ENCODE measurements around the gene KRTAP2-1. TPM values are rescaled to one million over a fixed set of nuclear protein-coding genes. Genes with fewer than 3 reads are reported as not detected.
"Not testable (repeated sequence)": the region's sequence is repeated elsewhere in the genome, so short reads cannot be mapped to it uniquely, and the experiment has no call there.

KRTAP2-1 gene
- total RNA-seq, 6 experiments from 2014 or later: 0.38 TPM; not detected in 5

DNA sequence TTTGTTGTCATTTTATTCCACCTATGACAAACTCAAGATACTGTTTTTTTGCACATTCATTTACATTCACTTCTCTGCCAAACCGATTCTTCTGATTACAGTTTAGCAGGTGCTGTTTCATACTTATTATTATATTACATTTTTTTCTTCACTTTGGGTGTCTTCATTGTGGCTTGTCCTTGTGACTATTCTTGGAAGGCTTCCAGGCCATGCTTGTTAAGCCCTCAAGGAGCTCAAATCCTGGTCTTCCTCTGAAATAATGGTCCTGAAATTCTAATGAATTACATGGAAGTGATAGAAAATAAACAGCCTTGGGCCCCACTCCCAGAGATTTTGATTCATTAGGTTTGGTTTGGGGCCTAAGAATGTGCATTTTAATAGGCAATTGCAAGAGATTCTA, 17.2 kb upstream of the KRTAP2-1 start:
- peak overlapping the region; percentile 93 for H3K27ac Mint-ChIP-seq
- no peak for DNase-seq
- H3K36me3 Mint-ChIP-seq (ENCODE audit: low read depth): peaks cover 5% of the 10 kb centered on the region
- H3K9me3 Mint-ChIP-seq: no peaks in the 10 kb centered on the region
- TF ChIP-seq, protein P1, sequence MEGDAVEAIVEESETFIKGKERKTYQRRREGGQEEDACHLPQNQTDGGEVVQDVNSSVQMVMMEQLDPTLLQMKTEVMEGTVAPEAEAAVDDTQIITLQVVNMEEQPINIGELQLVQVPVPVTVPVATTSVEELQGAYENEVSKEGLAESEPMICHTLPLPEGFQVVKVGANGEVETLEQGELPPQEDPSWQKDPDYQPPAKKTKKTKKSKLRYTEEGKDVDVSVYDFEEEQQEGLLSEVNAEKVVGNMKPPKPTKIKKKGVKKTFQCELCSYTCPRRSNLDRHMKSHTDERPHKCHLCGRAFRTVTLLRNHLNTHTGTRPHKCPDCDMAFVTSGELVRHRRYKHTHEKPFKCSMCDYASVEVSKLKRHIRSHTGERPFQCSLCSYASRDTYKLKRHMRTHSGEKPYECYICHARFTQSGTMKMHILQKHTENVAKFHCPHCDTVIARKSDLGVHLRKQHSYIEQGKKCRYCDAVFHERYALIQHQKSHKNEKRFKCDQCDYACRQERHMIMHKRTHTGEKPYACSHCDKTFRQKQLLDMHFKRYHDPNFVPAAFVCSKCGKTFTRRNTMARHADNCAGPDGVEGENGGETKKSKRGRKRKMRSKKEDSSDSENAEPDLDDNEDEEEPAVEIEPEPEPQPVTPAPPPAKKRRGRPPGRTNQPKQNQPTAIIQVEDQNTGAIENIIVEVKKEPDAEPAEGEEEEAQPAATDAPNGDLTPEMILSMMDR (IDR thresholded peaks at IDR 0.05): no peak
- H3K27me3 Mint-ChIP-seq (ENCODE audit: insufficient read depth): peaks cover 6% of the 10 kb centered on the region
- peaks cover 84% of the 10 kb centered on the region for H3K4me1 Mint-ChIP-seq (ENCODE audit: low read depth)
- no peak overlapping the region for H3K4me3 Mint-ChIP-seq

DNA sequence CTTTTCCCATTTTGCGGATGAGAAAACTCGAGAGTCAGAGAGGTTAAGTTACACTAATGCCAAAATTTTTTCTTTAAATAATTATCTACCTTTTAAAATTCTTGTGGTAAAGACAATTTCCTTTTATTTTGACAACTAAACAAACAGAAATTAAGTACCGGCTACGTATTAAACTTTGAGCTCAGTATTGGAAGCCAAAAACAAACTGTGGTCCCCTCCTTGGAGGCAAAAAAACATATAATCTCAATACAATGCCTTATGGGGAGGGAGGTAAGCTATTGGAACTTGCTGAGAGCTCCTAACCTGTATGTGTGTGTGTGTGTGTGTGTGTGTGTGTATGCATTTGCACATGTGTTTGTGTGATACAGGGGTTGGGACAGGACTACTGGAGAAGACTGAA, 16.3 kb upstream of the KRTAP2-1 start:
- Mint-ChIP-seq H3K36me3 (ENCODE audit: low read depth) (peaks cover 5% of the 10 kb centered on the region), H3K4me1 (ENCODE audit: low read depth) (peaks cover 93% of the 10 kb centered on the region), H3K4me3 (no peak overlapping the region; the same call in 1 of the 2 replicates), H3K27ac (peak overlapping the region; percentile 93), H3K9me3 (no peaks in the 10 kb centered on the region), H3K27me3 (ENCODE audit: insufficient read depth) (peaks cover 6% of the 10 kb centered on the region)
- TF ChIP-seq, protein P1 (IDR thresholded peaks at IDR 0.05): no peak
- no peak for DNase-seq

DNA sequence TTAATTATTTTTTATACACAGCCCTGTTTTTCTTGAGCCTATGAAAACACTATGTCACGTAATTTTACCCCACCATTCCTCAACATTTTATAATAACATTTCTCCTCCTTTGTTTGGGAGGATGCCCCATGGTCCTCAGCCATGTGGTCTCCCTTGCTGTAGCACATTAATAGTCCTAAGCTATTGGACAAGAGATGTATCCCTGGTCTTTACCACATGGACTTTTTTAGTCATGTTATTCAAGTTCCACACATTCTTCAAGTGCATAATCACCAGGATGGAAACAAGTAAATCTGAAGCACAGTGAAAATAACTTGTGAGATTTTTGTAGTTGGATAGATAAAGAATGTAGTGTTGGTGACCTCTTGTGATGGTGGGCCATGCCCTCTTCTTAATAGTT, 14.8 kb upstream of the KRTAP2-1 start:
- Mint-ChIP-seq H3K27ac (peak overlapping the region; percentile 93), H3K4me1 (ENCODE audit: low read depth) (peaks cover 92% of the 10 kb centered on the region)
- TF ChIP-seq, protein P1 (IDR thresholded peaks at IDR 0.05): peak; percentile 19; the same call in 1 of the 2 replicates

DNA sequence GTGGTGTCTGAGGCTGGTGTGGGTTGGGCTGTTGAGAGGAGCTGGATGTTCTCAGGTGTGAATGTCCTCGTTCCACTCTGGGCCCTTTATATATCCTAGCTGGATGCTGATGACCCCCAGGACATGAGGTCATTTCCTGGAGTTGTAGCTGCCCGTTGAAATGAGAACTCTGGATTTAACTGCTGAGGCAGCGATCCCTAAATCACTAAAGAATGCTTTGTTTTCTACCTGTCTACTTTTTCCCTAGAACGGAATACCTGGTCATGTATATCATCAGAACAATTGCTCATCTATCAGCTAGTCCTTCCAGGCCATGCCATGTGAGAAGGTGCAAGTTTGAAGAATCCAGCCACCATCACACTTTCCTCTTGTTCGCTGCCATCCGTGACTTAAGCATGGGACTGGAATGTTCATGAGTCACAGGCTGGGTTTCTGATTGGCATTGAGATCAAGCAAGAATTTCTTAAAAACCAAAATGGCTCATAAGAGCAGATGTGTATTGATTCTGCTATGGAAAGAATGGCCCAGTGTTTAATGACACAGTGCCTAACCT, 13.0 kb upstream of the KRTAP2-1 start, which contains the start of gene KRTAP2-3:
Gene KRTAP2-3, minus strand, starts transcription at position 63 of the 553 bp plus-strand sequence. CDS start 64 bp downstream, outside the sequence.
- Mint-ChIP-seq H3K4me3 (peak within 1 kb of the TSS; percentile 75), H3K4me1 (ENCODE audit: low read depth) (peaks cover 93% of the 10 kb centered on the region)

More for the DNA sequence above, 14.8 kb upstream of the KRTAP2-1 start:
- H3K27me3 Mint-ChIP-seq (ENCODE audit: insufficient read depth): peaks cover 6% of the 10 kb centered on the region
- peak overlapping the region; percentile 21; the same call in 1 of the 2 replicates for H3K4me3 Mint-ChIP-seq
- no peaks in the 10 kb centered on the region for H3K9me3 Mint-ChIP-seq
- H3K36me3 Mint-ChIP-seq (ENCODE audit: low read depth): peaks cover 13% of the 10 kb centered on the region
- DNase-seq: peak; percentile 93

DNA sequence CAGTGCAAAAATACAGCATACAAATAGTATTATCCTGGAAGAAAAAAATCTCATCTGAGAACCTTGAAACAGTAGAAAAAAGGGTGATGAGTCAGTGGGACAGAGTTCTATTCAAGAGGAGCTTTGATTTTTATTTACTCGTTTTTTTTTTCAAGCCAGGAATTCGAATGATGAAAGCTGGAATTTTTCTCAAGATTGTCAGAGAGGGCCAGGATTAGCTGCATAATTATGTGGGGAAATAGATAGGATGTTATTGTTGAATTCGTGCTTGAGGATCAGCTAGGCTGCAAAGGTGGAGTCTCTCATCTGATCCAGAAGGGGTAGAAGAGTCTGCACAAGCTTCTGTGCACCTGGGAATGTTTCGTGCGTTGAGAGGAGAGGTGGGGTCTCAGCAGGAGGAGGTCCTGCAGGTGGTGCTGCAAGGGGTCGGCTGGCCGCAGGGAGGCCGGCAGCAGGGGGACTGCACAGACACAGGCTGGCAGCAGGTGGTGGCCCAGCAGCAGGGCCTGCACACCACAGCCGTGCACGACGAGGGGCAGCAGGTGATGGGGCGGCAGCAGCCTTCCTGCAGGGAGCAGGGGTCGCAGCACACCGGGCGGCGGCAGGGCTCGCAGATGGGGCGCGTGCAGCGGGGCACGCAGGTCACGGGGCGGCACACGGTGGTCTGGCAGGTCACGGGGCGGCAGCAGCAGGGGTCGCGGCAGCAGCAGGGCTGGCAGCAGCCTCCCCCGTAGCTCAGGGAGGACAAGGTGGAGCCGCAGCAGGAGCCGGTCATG, 12.3 kb upstream of the KRTAP2-1 start:
- not testable (repeated sequence) for H3K36me3 Mint-ChIP-seq (ENCODE audit: low read depth); H3K9me3 Mint-ChIP-seq; H3K27me3 Mint-ChIP-seq (ENCODE audit: insufficient read depth)
- DNase-seq: peak; percentile 84
- Mint-ChIP-seq H3K4me1 (ENCODE audit: low read depth) (peaks cover 88% of the 10 kb centered on the region), H3K4me3 (peak overlapping the region; percentile 75), H3K27ac (peak overlapping the region; percentile 93)

More for the DNA sequence above, 13.0 kb upstream of the KRTAP2-1 start, which contains the start of gene KRTAP2-3:
- Mint-ChIP-seq H3K27ac (peak within 1 kb of the TSS; percentile 93), H3K36me3 (ENCODE audit: low read depth) (peaks cover 8% of the 10 kb centered on the region), H3K27me3 (ENCODE audit: insufficient read depth) (peaks cover 4% of the 10 kb centered on the region), H3K9me3 (no peaks in the 10 kb centered on the region)
- TF ChIP-seq, protein P1 (IDR thresholded peaks at IDR 0.05): no peak
- DNase-seq: peak; percentile 89

GRCh38 chr17:41058741-41059140, 11.6 kb upstream of the KRTAP2-1 start:
- DNase-seq: no peak
- Mint-ChIP-seq H3K27me3 (ENCODE audit: insufficient read depth) (peaks cover 4% of the 10 kb centered on the region), H3K9me3 (peaks cover under 1% of the 10 kb centered on the region; the same call in 1 of the 2 replicates), H3K4me1 (ENCODE audit: low read depth) (peaks cover 88% of the 10 kb centered on the region), H3K4me3 (0 out of 2 replicates have a peak overlapping the region, but pooled peaks have one; percentile 75), H3K36me3 (ENCODE audit: low read depth) (peaks cover 9% of the 10 kb centered on the region), H3K27ac (peak overlapping the region; percentile 90)
- TF ChIP-seq, protein P1 (IDR thresholded peaks at IDR 0.05): no peak

Measured in HFFc6 (cell line).